T-helper 22 cell (primary cell): Measurements from ENCODE around the gene STK17B.

ENCODE experiments used
- DNase-seq: peaks from one replicate; pipeline ENCODE4 v3.0.0-alpha.2; 2020; ENCODE audit warnings: low read depth

Gene STK17B

DNA sequence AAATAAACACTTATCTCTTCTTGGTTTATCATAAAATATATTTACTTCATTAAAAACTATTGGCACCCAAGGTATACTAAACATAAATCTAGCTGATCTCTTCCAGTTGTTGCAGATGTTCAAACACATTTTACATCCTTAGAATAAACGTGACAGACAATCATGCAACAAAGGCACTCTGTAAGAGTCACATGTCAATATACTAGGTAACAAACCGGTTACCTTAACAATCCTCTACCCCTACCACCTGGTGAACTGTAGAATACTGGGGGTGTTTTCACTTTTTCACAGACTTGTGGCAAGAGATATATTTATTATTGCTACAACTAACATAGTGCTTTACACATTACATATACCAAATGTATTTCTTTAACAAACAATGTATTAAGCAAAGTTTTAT lies 15.8 kb downstream of the STK17B start:
- DNase-seq, result no peak

DNA sequence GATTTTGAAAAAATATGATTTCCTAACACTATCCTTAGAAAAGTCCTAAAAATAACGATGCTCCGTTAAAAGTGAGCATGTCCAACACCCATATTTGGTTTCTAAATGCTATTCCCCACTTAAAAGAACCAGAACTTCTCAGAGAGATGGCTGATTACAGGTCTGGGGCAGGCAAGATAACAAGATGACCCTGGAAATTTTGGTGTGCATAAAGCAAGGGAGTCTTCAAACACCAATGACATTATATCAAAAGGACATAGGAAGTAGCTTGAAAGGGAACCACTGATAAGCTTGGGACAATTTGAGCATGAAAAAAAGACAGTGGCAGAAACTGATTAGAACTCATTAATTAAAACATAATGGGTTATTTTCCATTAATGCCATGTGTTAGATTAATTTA lies 17.9 kb downstream of the STK17B start:
- DNase-seq, result no peak

DNA sequence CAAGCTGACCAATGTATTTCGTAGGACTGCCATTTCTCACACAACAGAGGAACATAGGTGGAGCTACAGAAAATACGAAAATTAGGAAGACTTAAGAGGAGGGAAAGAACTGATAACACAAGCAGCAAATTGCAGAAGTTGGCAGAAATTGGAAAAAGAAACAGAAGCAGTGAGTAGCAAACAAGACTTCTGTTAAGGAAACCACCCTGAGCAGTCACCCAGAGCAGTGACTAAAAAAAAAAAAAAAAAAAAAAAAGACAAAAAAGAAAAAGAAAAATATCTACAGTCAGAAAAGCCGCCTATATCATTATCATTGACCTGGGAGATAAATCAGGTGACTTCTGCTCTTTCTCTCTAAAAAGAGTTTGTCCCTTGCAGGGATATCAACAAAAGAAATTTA lies 21.4 kb downstream of the STK17B start:
- no peak for DNase-seq

DNA sequence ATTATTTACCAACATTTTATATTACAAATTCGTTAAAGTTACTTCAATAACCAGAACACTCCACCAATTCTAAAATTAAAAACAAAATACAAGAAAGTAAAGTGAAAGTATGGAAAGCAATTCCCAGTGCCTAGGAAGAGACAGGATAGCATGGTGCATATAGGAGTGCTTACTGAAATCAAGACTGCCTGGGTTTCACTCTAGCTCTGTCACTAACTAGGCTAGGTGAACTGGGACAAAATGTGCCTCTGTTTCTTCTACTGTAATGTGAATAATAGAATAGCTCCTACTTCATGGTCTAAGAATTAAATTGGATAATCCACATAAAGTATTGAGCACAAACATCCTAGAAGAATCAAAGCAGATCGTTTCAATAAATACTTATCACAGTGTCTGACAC lies 22.6 kb downstream of the STK17B start:
- DNase-seq, result no peak

DNA sequence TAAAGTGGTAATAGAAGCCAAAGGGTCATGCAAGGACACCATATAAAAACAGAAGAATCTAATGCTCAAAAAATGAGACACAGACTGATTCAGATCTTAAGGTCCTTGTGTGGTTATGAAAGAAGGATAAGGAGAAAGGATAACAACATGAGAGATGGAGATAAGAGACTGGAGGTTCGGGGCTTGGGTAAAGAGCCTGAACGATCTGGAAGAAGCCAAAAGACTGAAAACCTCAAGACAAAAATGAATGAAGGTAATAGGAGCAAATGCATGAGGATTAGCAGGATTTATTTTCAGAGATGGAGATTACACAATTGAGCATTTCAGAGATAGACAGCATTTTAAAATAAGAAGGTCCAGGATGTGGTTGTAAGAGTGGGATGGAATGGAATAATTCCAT lies 26.1 kb downstream of the STK17B start:
- no peak for DNase-seq

DNA sequence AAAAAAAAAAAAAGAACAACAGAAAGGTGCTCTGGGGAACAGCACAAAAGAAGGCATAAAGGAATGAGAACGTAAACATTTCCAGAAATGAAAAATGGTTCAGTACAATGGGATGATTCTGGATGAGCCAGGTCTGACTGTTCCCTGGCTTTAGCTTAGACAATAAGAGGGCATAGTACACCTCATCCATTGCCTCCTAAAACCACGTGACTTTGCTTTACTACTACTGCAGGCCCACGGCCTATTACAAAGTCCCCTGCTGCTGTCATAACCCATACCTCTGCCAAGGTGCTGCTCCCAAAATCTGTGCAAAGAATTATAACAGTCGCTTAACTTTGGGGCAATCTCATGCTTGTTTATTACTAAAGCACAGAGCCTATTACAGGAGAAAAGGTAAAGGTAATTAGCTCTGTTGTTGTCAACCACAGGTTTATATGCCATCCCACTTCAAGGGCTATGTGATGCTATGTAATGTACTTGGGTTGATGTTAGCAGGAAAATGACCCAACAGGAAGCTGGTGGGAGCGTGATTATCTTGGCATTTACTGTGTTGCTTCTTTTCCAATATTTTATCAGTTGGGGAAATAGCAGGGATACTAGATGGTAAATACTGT lies 26.8 kb downstream of the STK17B start:
- DNase-seq, result no peak

DNA sequence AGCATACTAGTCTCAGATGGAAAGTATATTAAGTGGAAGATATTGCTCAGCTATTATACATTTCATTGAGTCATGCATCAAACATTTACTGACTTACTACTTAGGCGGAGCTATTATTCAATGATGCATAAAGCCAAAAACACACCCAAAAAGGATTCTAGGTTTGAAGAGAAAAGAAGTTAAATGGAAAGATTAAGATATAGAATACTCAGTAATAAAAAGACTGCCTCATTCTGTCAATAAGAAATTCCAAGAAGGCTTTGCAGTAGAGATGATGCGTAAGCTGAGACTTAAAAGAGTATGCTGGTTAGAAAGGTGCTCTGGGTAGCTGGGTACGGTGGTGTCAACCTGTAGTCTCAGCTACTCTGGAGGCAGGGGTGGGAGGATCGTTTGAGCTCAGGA lies 27.6 kb downstream of the STK17B start:
- DNase-seq, result no peak

DNA sequence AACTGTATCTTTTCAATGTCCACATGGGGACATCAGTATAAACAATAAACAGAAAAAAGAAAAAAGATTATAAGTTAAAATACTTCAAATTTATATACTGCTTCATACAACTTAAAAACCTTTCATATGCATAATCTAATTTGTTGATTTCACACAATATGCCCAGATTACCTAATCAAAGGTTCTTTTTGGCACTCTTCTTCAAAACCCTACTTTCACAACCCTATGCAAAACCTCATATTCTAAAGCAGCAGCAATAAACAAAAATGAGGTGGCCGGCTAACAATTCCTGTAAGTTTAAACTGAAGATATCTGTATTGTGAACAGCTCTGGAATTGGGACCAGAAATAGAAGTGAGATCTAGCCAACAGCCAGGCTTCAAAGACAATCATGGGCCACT lies 28.6 kb downstream of the STK17B start:
- no peak for DNase-seq

DNA sequence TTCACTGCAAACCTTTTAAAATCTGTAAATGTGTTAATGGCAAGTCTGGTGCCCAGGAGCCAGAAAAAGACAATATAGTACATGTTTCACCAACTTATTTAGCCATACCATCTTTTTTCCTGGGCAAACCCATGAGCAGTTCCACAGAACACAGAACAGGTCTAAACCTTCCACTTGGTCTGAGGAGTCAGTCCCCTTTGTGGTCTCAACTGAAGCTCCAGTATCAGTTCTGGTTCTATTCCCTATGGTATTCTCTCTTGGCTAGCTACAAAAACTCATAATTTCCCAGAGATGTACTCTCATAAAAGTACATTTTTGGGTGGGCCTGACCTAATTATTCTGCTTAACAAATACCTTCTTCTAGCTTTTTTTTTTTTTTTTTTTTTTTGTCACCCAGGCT lies 31.2 kb downstream of the STK17B start:
- DNase-seq, result no peak

DNA sequence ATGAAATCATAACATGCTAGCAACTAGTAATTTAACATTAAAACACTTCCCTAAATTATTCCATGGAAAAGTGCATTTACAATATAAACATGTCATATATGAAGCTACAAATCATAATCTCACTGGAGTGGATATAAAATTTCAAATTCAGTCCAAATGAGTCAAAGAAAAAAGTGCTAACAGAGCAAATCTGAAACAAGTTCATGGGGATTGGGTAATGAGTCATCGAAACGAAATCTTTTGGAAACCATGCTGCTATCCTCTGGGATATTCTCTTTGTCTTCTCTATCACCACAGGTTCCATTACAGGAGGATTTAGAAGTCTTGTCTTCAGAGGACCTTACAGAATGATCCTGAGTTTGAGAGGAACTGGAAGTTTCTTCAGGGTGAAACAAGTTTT lies 34.1 kb downstream of the STK17B start:
- DNase-seq, result no peak

DNA sequence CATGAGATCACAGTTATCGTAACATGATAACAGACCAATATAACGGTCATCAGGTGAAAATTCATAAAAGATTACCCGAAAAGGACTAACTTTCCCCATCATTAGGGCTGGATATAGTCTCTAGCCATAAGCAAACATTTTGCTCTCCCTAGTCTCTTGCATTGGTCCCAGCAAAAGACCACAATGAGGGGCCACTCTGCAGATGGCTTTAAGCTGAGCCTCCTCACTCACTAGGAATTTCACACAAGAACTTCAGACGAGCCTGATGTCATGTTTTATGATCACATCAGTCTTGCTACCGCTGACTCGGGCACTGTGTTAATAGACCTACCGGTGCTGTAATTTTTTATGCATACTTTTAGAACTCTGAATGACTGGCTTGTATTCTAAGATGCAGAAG lies 35.2 kb downstream of the STK17B start:
- DNase-seq, result no peak

DNA sequence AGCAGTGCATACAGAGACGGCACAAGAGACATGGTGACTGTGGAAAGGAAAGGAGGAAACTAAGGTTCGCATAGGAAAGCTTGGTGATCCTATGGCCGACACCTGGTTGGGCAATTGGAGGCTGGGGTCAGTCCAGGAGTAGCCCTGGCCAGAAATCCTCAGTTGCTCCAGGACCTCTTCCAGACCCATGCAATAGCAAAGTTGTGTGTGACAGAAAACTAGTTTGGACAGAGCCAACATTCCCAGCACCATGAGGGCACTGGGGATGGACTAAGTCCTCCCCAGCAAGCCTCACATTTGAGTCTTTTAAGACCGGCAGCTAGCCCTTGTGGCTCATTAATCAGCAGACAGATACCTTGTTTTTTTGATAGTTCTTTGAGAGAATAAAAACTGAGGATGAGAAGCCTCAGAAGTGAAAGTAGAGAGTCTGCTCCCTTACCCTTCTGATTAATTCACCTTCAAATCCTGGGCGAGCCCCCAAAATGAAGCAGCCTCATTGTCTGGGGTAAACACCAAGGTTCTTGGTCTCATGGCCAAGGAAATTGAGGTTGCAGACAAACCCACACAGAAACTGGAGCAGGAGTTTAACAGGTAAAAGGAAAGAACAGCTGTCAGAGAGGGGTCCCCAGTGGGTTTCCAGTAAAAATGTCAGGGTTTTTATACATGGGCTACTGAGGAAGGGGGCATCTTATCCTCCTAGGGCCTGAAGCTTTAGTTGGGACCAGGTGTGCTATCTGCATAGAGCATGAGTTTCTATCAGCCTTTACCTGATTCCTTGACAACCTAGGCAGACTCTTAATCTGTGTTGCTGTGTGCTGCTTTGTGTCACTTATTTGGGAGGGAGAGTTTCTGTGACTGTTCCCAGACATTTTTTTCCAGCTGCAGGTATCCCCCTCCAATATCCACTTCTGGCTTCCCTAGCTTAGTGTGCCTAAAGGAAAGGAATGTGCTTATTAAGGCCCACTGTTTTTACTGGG lies 39.1 kb downstream of the STK17B start:
- peak; percentile 27 for DNase-seq

DNA sequence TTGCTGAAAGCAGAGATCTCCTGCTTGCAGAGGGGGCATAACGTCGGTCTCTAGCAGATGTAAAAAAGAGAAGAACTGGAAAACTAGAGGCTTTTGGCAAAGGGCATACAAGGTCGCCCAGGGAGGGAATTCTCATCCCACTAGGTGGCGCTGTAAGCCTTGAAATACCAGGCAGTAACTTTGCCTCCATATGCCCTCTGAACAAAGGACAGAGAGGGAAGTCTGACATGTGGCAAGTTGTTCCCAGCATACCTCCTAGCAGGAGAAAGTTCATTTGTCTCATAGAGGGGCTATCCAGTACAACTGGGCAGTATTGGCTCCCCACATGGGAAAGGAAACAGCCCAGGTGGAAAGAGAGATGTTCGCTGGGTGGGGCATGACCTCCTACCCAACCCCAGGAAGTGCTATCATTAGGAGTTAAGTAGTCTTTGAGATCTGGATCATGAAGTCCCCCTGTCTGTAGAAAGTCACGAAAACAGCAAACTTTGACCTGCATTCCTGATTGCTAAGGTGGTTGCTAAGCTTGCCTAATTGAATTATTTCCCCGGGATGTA lies 39.9 kb downstream of the STK17B start:
- DNase-seq, result peak; percentile 23

DNA sequence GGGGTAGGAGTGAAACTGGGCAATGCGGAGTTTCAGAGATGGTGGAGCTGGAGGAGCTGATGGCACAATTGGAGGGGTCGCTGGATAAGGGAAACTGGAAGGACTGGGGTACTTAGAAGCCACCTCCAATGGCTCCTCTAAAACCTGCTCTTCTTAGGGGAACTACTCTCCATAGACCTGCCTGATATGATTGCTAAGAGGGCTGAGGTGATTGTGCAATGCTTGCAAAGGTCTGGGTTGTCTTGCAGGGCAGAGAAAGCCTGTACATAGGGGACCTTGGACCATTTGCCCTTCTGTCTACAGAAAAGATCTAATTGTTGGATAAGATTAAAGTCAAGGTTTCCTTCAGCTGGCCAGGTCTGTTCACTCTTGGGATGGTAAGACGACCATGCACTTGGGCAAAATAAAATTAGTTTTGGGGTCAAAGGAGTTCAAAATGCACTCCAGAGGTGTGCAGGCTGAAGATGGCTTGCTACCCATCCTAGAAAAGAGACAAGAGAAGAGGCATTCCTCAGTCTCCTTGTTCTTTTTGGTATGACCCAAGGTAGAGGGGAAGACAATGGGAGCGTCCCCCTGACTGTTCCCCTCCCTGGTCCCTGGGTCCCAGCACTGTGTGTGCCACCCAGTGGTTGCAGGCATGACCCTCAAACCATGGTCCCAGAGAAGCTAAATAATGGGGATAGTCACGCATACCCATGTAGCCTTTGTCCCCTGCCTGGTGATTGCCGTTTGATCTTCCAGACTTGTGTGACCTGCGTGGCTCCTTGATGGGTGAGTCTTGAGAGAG lies 41.1 kb downstream of the STK17B start:
- DNase-seq, result no peak

DNA sequence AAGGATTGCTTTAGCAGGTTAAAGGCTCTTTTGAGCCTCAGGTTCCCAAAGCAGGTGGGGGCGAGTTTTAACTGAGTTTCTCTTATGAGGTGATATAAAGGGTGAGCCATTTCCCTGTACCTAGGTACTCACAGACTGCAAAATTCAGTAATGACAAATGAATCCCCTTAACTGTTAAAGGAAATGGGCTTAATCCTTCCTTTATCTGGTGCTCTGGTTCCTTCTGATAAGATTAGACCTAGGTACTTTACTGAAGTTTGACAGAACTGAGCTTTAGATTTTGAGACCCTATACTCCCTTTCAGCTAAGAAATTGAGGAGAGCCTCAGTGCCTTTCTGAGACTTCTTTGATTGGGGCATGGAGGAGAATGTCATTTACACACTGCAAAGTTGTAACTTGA lies 42.6 kb downstream of the STK17B start:
- DNase-seq, result no peak

DNA sequence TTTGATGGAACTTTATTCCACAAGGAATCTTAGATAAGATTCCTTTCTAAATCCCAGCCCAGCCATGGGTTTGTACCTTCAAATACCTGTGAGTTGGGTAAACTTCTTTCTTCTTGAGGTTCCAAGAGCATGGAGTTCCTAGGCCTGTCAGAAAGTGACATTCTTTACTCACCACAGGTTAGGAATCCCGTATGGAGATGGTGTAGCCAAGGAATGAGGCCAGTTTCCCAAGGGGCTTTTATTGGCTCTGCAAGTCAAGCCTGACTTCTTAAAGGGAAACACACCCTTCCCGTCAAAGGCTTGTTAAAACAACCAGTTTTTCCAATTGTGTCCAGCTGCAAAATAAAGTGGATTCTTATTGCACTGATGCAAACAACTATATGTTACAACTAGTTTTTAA lies 45.8 kb downstream of the STK17B start:
- no peak for DNase-seq

DNA sequence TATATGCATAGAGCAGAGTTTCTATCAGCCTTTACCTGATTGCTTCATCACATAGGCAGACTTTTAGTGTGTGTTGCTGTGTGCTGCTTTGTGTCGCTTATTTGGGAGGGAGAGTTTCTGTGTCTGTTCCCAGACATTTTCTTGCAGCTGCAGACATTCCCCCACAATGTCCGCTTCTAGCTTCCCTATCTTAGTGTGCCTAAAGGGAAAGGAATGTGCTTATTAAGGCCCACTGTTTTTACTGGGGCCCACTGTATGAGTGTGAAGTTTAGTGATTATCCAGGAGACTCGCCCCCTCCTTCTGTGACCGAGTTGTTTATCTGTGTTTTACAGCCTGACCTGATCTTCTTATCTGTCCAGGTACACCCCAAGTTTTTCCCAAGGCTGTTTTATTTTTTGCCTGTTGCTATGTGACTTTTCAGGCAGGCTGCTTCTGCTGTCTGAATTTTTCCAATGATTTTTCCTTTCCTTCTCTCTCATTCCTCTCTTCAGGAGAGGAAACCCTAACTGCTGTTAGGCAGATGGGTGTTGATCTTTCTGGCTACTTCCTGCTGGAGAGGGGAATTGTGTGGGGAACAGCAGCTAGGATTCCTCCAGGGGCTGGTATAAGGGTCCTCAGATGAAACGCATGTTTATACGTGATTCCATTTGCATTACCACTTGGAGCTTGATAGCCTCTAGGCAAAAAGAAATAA lies 47.6 kb downstream of the STK17B start:
- DNase-seq, result no peak

DNA sequence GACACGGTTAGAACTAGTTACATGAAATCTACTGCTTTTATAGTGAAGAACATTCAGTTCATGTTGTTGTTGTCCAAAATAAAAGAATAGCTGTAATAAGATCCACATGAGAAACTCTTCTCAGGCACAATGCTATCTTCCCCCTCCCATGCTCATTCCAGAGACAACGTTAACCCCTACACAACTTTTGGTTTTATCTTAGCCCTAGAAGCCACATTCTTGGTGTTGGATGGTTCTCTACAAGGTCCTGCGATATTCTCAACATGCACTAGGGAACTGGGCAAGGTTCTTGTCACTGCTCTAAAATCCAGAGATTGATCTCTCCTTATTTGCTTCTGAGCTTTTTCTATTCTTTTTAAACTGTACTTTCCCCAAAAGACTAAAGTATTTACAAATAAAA lies 51.5 kb downstream of the STK17B start:
- DNase-seq, result no peak

DNA sequence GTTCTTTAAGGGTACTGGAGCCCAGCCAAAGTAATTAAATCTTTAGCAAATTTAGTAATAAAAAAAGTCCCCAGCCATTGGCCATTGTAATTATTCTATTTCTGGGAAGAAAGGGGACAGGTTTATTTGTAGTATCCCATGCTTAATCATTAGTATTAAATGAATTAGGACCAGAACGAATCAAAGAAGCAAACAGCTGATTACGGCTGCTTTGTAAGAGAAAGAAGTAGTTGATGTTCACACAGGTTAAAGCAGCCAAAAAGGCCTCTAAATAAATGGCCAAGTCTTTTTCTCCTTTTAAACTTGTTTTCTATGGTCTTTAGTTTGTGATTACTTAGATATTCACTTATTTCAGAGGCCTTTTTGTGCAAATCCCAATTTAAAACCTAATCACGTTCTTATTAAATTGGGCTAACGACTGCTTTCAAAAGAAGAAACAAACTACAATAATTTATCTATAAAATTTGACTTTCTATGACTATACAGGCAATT lies 54.1 kb downstream of the STK17B start:
- DNase-seq, result no peak

DNA sequence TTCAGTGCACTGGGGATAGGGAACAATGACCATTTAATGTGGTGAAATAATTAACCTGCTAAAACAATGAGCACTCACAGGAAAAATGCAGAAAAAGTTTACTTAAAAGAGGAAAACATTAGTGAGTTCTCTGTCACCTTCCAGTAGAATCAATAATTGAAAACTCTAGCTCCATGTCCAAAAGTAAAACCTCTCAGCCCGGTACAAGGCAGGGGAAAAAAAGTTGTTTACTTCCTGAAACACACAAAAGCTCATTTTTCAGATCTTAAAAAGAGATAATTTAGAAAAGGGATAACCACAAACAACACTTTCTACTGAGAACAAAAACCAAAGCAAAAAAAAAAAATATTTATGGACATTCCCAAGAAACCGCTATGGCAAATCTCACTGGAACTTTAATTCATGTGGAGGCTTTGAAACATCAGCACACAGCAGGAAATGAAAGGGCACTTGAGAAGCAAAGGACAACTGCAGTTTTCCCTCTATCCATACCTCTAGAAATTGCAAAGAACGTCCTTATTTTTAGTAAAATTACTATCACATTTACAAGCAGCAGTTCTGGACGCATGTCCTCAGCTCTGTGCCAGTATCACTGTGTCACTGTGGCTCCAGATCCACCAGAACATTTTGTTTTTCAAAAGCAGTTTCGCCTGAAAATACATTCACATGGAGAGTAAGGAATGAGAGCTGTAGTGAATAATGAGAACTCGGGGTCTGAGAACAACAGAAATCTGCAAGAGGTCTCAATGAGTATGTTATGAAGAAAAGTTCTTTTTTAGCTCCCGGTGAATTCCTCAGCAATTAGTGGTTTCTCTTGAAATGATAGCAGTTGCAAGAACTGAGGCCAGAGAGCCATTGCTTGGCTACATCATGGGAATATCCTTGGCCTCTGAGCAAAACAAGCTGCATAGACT lies 58.1 kb downstream of the STK17B start:
- DNase-seq, result no peak
